Neural cell (in vitro differentiated cells): ENCODE measurements around the gene SNTG2. TPM values are rescaled to one million over a fixed set of nuclear protein-coding genes. Genes with fewer than 3 reads are reported as not detected.

Experiments used
- H2AFZ ChIP-seq: fragments of 200-600, 300-800 bp; sonication (generic), shearing (Covaris generic); 2 replicates; pipeline ENCODE4 v1.6.0; 2014; ENCODE audit warnings: low read depth, mild to moderate bottlenecking, antibody characterized with exemption, low read length, moderate library complexity
- H3F3A ChIP-seq: fragments of 200-600 bp; shearing (Covaris generic); 2 replicates; pipeline ENCODE4 v1.6.1; 2016; ENCODE audit warnings: mild to moderate bottlenecking, moderate library complexity, mixed read lengths, antibody characterized with exemption, low read length; ENCODE audit not compliant: insufficient read depth, poor library complexity, severe bottlenecking
- H3K27ac ChIP-seq: fragments of 200-600, 300-800 bp; sonication (generic), shearing (Covaris generic); 2 replicates; pipeline ENCODE4 v1.5.1; 2014; ENCODE audit warnings: mild to moderate bottlenecking, low read length, moderate library complexity
- H3K27me3 ChIP-seq: fragments of 300-800, 200-600 bp; sonication (generic), shearing (Covaris generic); 2 replicates; pipeline ENCODE4 v1.6.0; 2014; ENCODE audit warnings: mild to moderate bottlenecking, low read depth, low read length, moderate library complexity; ENCODE audit not compliant: insufficient read depth
- H3K36me3 ChIP-seq: fragments of 300-800, 200-600 bp; sonication (generic), shearing (Covaris generic); 2 replicates; pipeline ENCODE4 v1.5.1; 2014; ENCODE audit warnings: mild to moderate bottlenecking, antibody characterized with exemption, low read length, moderate library complexity; ENCODE audit not compliant: insufficient read depth
- H3K4me2 ChIP-seq: fragments of 300-800, 200-600 bp; sonication (generic), shearing (Covaris generic); 2 replicates; pipeline ENCODE4 v1.6.0; 2014; ENCODE audit warnings: mild to moderate bottlenecking, low read length
- H3K4me3 ChIP-seq: fragments of 300-800, 200-600 bp; sonication (generic), shearing (Covaris generic); 2 replicates; pipeline ENCODE4 v1.5.1; 2014; ENCODE audit warnings: mild to moderate bottlenecking, low read length, moderate library complexity
- H3K79me2 ChIP-seq: fragments of 200-600 bp; shearing (Covaris generic); replicated peaks from 2 replicates; pipeline ENCODE4 v1.6.0; 2014; ENCODE audit warnings: mild to moderate bottlenecking, low read length, moderate library complexity; ENCODE audit not compliant: insufficient read depth
- H3K9ac ChIP-seq: fragments of 300-800, 200-600 bp; sonication (generic), shearing (Covaris generic); 2 replicates; pipeline ENCODE4 v1.6.1; 2016; ENCODE audit warnings: mild to moderate bottlenecking, low read length, mixed read lengths
- H3K9me2 ChIP-seq: fragments of 200-600 bp; shearing (Covaris generic); 2 replicates; pipeline ENCODE4 v1.6.1; 2016; ENCODE audit warnings: mild to moderate bottlenecking, low read length, mixed read lengths; ENCODE audit not compliant: insufficient read depth
- H3K9me3 ChIP-seq: fragments of 200-600, 300-800 bp; sonication (generic), shearing (Covaris generic); 2 replicates; pipeline ENCODE4 v1.6.1; 2016; ENCODE audit warnings: mild to moderate bottlenecking, mixed run types, low read length, moderate library complexity, mixed read lengths
- H4K20me1 ChIP-seq: fragments of 200-600 bp; shearing (Covaris generic); 2 replicates; pipeline ENCODE4 v1.6.1; 2016; ENCODE audit warnings: mild to moderate bottlenecking, mixed run types; ENCODE audit not compliant: insufficient read depth
- EP300 ChIP-seq: fragments of 450-650 bp; conservative IDR thresholded peaks from 2 replicates; pipeline ENCODE4 v1.6.1; 2014; ENCODE audit warnings: antibody characterized with exemption, mild to moderate bottlenecking, moderate library complexity; ENCODE audit not compliant: poor library complexity, severe bottlenecking
- EZH2 ChIP-seq: fragments of 200-600, 300-800 bp; shearing (Covaris generic), sonication (generic); IDR thresholded peaks from 2 replicates; pipeline ENCODE4 v1.6.1; 2014; ENCODE audit warnings: antibody characterized with exemption, low read length, borderline replicate concordance, mild to moderate bottlenecking; ENCODE audit not compliant: insufficient read depth, poor library complexity, severe bottlenecking
- MXI1 ChIP-seq: fragments of 450-650 bp; conservative IDR thresholded peaks from 2 replicates; pipeline ENCODE4 v1.6.1; 2014; ENCODE audit warnings: antibody characterized with exemption, mild to moderate bottlenecking; ENCODE audit not compliant: poor library complexity, severe bottlenecking
- POLR2AphosphoS5 ChIP-seq: IDR thresholded peaks from 2 replicates; pipeline ENCODE4 v1.6.1; 2012
- RAD21 ChIP-seq: fragments of 450-650 bp; conservative IDR thresholded peaks from 2 replicates; pipeline ENCODE4 v1.6.1; 2014; ENCODE audit warnings: antibody characterized with exemption, mild to moderate bottlenecking, moderate library complexity
- SMC3 ChIP-seq: fragments of 450-650 bp; conservative IDR thresholded peaks from 2 replicates; pipeline ENCODE4 v1.6.1; 2014; ENCODE audit warnings: antibody characterized with exemption, mild to moderate bottlenecking, moderate library complexity; ENCODE audit not compliant: poor library complexity
- TAF1 ChIP-seq: IDR thresholded peaks from 2 replicates; pipeline ENCODE4 v1.6.1; 2012; ENCODE audit warnings: low read depth
- polyA plus RNA-seq: library from polyadenylated mRNA; depleted of rRNA; stranded (reverse); fragments of >200 nt; gene quantifications from 2 replicates; pipeline ENCODE4 v1.2.3, GENCODE V29; 2014
- TF ChIP-seq, protein P1 (sequence below): fragments of 450-650 bp; IDR thresholded peaks from 2 replicates; pipeline ENCODE4 v1.5.1; 2014; ENCODE audit warnings: antibody characterized with exemption, mild to moderate bottlenecking, moderate library complexity; ENCODE audit not compliant: poor library complexity, severe bottlenecking
- TF ChIP-seq, protein P2 (sequence below): IDR thresholded peaks from 2 replicates; pipeline ENCODE4 v1.6.1; 2012; ENCODE audit warnings: borderline replicate concordance

Gene SNTG2
- polyA plus RNA-seq, 1 donor from 2014 or later = not detected

DNA sequence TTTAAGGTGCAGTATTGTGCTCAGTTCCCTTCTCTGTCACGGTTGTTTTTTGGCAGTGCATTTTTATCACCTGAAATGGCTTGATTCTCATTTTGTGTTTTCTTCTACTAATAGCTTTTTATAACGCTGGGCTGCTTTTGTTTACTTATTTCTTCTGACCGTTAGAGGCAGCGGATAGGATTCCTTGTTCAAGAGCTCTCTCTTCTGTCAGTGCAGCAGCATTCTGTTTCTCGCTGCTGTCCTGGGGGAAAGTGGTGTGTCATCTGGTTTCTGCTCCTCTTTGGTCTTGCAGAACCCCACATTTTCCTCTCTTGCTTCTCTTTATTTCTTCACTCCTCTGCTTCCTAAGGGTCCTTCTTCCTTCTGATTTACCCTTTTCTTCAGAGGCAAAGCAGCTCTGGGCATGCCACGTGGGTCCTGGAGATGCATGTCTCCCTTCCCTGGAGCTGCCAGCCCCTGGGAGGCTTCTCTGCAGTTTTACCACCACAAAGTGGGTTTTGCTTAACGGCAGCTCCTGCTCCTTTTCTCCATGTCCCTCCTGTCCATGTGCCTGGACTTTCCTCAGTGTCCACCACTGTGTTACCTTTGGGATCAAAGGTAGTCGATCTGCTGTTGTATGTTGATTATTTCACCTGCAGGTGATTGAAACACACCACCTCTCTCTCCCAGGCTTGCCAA is 47.3 kb upstream of the SNTG2 start:
- H3K9me2 ChIP-seq = no peaks in the 10 kb centered on the region
- H4K20me1 ChIP-seq = no peaks in the 10 kb centered on the region
- no peak overlapping the region for H3K9ac ChIP-seq
- no peaks in the 10 kb centered on the region for H3K36me3 ChIP-seq
- no peak overlapping the region for H2AFZ ChIP-seq
- H3K27ac ChIP-seq = no peak overlapping the region
- no peaks in the 10 kb centered on the region for H3K27me3 ChIP-seq
- no peaks in the 10 kb centered on the region for H3F3A ChIP-seq
- no peaks in the 10 kb centered on the region for H3K79me2 ChIP-seq
- no peak overlapping the region for H3K4me3 ChIP-seq
- H3K4me2 ChIP-seq = no peak overlapping the region
- no peaks in the 10 kb centered on the region for H3K9me3 ChIP-seq
- TF ChIP-seq EP300 = no peak
- no peak for TF ChIP-seq RAD21
- TF ChIP-seq POLR2AphosphoS5 = no peak
- TF ChIP-seq EZH2 = no peak
- no peak for TF ChIP-seq MXI1
- TF ChIP-seq TAF1 = no peak
- TF ChIP-seq, protein P1, sequence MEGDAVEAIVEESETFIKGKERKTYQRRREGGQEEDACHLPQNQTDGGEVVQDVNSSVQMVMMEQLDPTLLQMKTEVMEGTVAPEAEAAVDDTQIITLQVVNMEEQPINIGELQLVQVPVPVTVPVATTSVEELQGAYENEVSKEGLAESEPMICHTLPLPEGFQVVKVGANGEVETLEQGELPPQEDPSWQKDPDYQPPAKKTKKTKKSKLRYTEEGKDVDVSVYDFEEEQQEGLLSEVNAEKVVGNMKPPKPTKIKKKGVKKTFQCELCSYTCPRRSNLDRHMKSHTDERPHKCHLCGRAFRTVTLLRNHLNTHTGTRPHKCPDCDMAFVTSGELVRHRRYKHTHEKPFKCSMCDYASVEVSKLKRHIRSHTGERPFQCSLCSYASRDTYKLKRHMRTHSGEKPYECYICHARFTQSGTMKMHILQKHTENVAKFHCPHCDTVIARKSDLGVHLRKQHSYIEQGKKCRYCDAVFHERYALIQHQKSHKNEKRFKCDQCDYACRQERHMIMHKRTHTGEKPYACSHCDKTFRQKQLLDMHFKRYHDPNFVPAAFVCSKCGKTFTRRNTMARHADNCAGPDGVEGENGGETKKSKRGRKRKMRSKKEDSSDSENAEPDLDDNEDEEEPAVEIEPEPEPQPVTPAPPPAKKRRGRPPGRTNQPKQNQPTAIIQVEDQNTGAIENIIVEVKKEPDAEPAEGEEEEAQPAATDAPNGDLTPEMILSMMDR = no peak
- TF ChIP-seq SMC3 = no peak
- TF ChIP-seq, protein P2, sequence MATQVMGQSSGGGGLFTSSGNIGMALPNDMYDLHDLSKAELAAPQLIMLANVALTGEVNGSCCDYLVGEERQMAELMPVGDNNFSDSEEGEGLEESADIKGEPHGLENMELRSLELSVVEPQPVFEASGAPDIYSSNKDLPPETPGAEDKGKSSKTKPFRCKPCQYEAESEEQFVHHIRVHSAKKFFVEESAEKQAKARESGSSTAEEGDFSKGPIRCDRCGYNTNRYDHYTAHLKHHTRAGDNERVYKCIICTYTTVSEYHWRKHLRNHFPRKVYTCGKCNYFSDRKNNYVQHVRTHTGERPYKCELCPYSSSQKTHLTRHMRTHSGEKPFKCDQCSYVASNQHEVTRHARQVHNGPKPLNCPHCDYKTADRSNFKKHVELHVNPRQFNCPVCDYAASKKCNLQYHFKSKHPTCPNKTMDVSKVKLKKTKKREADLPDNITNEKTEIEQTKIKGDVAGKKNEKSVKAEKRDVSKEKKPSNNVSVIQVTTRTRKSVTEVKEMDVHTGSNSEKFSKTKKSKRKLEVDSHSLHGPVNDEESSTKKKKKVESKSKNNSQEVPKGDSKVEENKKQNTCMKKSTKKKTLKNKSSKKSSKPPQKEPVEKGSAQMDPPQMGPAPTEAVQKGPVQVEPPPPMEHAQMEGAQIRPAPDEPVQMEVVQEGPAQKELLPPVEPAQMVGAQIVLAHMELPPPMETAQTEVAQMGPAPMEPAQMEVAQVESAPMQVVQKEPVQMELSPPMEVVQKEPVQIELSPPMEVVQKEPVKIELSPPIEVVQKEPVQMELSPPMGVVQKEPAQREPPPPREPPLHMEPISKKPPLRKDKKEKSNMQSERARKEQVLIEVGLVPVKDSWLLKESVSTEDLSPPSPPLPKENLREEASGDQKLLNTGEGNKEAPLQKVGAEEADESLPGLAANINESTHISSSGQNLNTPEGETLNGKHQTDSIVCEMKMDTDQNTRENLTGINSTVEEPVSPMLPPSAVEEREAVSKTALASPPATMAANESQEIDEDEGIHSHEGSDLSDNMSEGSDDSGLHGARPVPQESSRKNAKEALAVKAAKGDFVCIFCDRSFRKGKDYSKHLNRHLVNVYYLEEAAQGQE = no peak

DNA sequence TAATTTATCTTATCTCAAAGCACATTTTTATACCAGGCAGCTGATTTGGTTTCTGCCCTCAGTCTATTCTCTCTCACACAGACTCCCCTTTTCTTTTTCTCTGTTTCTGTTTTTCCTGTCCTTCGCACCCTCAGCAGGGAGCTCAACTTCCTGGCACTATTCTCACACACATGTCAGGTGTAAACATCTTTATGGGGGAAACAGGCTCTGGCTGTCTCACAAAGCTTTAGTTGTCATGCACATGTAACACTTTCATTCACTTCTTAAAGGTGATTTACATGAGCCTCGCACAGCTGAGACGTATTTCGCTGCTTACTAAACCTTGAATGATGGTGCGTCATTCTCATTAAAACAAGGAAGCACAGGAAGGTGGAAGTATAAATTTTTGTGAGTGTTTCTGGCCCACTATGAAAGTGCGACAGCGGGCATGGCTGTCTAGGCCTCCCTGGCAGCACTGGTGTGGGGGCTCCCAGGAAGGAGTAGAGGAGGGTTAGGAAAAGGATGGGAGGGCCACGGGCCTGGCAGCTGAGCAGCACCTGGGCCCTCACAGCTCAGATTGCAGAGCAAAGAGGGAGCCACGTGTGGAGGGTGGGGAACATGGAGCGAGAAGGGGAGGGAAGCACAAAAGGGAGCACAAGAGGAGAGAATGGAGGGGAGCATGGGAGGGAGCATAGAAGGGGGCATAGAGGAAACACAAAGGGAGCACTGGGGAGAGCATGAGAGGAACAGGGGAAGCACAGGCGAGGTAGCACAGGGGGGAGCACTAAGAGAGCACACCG is 46.2 kb upstream of the SNTG2 start:
- Histone ChIP-seq H2AFZ (no peak overlapping the region), H3K4me3 (no peak overlapping the region), H3K36me3 (no peaks in the 10 kb centered on the region), H3K27me3 (no peaks in the 10 kb centered on the region), H3K79me2 (no peaks in the 10 kb centered on the region), H3K4me2 (no peak overlapping the region), H3K9me2 (no peaks in the 10 kb centered on the region), H3K27ac (no peak overlapping the region), H3K9ac (no peak overlapping the region), H3K9me3 (no peaks in the 10 kb centered on the region), H4K20me1 (no peaks in the 10 kb centered on the region), H3F3A (no peaks in the 10 kb centered on the region)
- TF ChIP-seq, protein P1 = no peak
- TF ChIP-seq POLR2AphosphoS5 = peak; percentile 52
- TF ChIP-seq MXI1 = peak; percentile 27
- TF ChIP-seq, protein P2 = peak; percentile 21
